GM19468 (cell line): ENCODE measurements around the gene SKAP1.

Source experiments
- ATAC-seq: cut with Tn5 transposase; IDR thresholded peaks from one replicate; pipeline ENCODE4 v1.9.1; 2021; ENCODE audit warnings: mild to moderate bottlenecking, moderate library complexity, moderate number of reproducible peaks; ENCODE audit not compliant: unreplicated experiment; ENCODE audit errors: extremely low read depth

The SKAP1 gene

DNA sequence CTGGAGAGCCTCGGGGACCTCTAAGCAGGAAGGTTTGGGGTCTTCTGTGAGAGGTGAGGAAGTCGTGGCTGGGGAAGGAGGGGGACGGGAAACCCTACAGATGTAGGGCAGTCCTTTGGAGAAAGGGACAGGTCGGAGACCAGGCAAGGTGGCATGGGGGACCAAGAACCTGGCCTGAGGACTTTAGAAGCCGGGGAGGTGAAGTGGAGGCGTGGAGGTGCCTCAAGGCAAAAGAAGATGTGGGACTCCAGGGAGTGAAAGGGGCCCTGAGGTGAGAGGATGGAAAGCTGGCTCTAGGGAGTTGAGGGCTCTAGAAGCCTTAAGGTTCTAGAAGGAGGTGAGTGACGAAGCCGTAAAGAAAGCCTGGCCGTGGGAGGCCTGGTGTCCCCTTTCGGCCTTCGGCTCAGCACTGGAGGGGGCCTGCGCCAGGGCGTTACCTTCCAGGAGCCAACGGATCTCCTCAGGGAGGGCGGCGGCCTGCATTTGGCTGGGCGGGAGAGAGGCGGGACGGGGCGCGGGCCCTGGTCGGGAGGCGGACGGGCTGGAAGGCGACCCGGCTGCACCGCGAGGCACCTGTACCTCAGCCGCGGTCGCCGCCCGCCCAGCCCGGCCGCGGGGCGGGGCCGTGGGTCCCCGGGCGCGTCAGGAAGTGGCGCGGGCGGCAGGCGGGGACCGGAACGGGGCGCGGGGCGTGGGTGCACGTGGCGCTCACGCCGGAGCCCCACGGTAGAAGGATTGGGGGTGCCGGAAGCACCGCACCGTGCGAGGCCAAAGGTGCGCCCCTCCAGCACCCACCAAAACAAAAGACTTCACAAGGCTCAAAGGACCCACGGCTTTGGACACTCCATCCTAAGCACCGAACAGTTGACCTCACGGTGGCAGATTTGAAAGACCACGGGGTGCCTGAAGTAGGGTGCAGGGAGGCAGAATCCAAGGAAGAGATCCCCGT, at the start of gene SKAP1:
SKAP1 (minus strand) TSS at position 577 of the 949 bp plus-strand sequence.
- no peak for ATAC-seq

DNA sequence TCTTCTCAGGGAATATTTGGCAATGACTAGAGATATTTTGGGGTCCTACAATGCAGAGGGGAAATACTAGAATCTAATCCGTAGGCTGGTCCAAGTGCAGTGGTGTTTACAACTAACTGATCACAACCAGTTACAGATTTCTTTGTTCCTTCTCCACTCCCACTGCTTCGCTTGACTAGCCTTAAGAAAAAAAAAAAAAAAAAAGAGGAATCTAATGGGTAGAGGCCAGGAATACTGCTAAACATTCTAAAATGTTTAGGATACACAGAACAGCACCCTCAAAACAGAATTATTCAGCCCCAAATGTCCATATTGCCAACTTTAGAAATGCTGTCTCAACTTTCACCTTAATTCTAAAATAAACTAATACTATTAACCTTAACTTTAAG, 49.0 kb upstream of the SKAP1 start:
- no peak for ATAC-seq

DNA sequence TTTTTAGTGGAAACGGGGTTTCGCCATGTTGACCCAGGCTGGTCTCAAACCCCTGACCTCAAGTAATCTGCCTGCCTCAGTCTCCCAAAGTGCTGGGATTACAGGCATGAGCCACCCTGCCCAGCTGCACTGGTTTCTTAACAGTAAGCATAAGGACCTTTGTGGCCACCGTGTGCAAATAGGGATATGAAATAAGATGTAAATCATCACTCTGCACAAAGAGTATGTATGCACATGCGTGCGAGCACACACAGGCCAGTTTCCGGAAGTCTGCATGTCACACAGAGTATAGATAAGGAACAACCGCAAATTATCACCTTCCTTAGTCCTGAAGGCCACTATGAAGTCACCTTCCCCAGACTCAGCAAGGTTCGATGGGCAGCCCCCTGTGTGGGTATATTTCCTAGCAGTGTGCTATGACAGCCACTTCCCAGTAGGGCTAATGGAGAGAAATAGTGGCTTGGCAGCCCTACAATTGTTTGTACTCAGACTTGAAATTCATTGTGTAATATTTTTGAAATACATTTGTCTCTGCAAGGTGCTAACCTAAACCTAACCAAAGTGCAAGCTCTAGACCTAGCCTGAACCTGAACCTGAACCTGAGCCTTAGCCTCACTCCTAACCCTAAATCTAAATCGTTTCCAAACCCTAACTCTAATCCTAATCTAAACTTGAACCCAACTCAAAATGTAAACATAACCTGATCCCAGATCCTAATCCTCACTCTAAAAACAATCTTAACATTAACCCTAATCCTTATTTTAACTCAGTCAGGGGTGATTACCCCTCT, 48.4 kb upstream of the SKAP1 start:
- ATAC-seq = peak; percentile 74

DNA sequence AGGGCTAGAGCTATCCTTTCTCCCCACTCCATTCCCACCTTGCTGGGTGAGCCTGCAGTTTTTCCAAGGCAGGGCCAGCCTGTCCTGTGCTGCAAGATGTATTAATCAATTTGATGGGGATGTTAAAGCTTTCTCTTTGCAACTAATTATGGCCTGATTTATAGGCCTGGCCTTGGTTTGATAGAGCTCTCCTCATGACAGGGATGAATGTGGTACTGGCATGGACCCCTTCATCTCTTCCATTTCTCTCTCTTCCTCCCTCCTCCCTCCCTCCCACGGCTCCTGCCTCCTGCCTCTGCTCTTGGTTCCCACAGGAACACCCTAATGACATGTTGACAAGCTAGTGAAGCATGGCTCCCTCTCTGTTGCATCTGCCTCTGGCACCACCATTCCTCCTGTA, 47.2 kb upstream of the SKAP1 start:
- no peak for ATAC-seq

DNA sequence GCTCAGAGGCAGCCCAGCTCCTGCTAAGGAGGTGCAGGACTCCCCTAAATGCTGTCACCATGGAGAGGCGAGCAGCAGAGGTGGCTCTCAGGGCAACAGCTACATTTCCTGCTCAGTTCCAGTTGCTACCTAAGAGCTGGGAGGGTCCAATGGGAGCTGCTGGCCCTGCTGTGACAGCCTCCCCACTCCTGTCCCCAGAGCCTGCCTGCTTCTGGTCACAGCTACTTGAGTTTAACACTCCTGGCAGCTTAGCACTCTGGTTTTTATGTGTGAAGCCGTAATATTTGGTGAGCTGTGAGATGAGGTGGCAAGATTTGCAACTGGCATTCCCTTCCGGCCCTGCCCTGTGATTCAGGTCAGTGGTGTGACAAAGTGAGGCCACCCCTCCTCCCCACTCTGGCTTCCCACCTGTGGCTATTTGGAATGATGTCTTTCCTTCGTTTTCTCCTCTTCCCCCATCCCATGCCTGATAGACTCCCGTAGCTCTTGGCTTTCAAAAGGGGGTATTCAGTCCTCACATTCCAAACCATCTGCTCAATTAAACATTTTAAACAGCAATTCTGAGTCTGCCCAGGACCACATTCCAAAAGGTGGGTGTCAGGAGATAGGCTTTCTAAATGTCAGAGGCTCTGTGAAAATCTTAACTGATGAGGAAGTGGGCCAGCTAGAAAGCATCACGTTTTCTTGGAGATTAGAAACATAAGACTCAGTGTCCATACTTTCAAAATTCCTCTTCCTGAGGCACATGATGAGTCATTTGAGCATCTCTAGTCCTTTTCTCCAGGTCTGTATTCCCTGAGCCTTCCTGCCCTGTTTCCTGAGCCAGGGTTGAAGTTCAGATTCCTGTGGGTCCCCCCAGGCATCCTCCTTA, 42.6 kb upstream of the SKAP1 start:
- ATAC-seq = no peak

DNA sequence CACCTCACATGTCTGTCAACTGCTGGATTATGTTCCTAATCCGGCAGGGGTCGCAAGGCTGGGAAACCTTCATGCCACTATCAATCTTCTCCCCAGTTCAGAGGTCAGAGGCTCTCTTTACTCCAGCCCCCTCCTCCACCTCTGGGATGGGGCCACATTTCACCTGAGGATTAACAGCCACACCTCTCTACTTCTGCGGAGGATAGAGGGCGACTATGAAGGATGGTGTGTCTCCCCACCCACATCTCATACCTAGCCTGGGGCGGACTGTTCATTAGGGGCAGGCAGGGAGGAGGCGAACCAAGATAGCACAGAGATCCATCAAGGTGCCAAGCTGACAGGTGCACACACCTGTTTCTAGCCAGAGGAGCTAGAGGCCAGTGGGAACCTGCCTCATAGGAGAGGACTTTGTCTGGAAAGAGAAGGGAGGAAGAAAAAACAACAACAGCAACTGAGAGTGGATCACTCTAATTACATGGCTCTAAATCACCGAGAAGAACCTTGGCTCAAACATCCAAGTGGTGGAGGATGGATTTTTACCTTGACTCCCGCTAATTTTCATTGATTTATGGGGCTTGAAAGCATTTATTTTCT, 41.9 kb upstream of the SKAP1 start:
- ATAC-seq = no peak

DNA sequence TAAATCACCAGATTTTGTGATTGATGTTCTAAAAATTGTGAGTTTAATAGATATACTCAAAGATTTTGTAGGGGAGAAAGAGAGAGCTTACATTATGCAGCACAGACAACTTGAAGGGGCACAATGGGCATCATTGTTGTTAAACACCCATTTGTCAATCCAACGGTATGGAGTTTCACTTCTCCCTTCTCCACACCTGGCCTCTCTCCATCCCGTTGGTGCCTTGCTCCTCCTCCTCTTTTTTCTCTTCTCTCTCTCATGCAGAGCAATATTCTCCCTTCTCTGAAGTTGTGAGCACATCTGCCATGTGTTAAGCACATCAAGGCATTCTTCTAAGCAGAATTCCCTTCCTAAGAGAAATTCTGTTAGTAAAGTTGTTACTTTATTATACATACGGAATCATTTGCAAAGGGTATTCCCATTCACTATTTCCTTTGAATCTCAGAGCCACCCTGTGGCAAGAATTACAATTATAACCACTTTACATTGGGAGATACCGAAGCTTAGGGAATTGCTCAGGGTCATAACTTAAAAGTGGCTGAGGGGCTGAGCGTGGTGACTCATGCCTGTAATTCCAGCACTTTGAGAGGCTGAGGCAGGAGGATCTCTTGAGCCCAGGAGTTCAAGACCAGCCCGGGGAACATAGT, 40.5 kb upstream of the SKAP1 start:
- ATAC-seq = no peak

DNA sequence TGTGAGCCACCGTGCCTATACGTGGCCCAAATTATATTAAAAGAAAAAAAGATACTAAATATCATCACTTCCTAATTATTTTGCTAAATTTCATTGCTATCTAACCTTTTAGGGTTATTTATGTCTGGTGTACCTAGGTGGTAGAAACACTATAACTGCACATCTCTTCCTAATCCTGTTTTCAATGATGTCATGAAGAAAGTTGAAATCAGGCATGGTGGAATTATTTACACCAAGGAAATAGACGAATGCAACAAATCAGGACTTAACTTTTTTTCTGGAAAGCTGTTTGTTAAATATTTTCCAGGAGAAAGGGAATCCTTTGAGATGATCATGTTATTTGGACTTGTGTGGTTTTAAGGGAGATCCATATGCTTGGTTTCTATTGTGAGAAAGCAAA, 39.2 kb upstream of the SKAP1 start:
- ATAC-seq = no peak

DNA sequence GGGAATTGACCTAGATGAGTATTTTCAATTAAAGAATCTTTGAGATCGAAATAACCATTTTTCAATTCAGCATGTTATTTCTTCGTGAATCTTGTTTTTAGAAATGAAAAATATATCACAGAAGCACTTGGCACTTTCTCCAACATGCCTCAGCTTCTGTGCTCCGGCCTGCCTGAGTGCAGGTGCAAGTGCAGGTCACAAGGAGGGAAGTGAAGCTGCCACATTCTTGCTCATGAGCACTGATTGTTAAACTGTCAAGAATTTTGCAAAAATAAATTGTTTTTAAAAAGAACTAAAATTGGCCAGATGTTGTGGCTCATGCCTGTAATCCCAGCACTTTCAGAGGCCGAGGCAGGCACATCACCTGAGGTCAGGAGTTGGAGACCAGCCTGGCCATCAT, 38.3 kb upstream of the SKAP1 start:
- ATAC-seq = no peak

DNA sequence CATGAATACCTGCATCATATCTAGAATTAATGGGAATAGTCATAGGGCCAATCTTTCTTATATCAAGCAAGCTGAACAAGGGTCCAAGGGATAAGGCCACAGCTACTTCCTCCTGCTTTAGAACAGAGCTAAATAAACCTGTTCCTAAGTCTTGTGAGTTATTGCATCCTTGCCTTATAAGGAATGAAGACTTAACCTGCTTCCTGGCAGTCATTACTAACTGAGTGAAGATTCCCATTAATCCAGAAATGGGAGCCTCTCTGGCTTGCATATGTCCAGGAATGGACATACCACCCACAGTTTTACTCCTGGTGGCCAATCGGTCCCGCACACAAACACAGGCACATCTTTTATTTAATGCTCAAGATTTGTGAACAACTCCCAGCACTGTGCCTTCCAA, 35.9 kb upstream of the SKAP1 start:
- ATAC-seq = no peak

DNA sequence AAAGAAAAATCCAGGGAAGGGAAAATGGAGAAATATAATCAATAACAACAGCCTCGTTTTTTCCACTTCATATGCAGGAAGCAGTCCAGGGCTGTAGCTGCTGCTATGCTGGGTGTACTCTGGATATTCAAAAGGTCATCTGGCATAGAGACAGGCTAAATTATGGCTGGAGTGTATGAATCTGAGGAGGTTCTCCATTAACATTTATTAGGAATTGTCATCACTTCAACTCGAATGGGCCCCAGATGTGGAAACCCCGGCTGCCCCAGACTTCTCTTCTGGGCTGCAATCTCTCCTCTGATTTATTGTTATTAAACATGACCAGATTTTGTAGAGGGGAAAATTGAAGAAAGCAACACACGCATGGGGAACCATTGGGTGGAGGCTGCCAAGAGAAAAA, 33.5 kb upstream of the SKAP1 start:
- ATAC-seq = no peak

DNA sequence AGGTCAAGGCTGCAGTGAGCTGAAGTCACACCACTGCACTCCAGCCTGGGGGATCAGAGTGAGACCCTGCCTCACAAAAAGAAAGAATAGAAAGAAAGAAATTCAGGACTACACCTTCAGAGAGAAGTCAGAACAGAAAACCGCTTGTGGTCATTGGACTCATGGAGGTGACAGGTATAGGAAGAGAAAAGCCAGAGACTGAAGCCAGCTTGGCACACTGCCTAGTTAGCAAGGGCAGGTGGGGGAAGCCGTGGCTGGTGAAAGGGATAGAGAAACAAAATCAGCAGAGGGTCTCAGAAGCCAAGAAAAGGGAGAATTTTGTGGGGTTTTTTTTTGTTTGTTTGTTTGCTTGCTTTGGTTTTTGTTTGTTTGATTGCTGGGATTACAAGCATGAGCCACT, 32.9 kb upstream of the SKAP1 start:
- ATAC-seq = no peak

DNA sequence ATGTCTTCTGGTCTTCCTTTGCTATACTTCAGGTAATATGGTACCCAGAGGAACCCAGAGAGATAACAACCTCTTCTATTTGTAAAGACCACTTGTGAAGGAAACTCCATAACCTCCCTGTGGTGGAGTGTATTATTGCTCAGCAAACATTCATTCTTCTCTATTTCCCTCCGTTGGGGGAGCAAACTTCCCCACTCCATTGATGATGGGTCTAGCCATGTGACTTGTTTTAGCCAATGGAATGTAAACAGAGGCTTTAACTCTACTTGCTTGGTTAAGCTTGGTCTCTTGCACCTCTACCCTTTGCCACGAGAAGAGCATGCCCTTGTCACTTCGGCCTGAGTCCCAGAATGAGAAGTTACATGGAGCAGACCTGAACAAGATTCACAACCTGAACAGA, 30.0 kb upstream of the SKAP1 start:
- no peak for ATAC-seq

DNA sequence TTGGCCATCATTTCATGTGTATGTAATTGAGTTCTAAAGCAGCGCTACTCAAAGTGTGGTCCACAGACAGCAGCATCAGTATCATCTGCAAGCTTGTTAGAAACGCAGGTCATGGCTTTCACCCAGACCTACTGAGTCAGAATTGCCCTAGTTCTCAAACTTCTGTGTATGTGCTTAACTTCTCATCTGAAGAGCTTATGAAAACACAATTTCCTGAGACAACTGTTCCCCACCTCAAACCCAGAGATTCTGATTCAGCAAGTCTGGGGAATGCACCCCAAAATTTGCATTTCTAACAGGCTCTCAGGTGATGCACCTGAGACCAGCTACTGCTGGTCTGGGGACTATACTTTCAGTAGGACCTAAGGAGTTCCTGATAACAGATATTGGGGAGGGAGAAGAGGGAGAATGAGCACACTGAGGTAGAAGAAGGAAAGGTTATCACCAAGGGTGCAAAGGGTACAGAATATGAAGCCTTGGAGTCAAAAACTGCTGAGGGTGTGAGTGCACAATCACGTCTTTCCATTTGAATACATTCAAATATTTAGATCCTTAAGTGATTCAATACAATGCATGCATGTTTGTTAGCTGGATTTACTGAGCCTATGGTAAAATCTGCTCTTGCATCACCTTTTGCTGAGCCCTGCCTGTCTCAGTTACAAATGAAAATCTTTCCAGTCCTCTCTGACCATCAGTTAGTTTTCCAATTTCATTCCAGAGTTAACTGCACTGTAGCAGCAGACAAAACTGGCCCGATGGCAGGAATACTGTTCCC, 29.2 kb upstream of the SKAP1 start:
- ATAC-seq = no peak

DNA sequence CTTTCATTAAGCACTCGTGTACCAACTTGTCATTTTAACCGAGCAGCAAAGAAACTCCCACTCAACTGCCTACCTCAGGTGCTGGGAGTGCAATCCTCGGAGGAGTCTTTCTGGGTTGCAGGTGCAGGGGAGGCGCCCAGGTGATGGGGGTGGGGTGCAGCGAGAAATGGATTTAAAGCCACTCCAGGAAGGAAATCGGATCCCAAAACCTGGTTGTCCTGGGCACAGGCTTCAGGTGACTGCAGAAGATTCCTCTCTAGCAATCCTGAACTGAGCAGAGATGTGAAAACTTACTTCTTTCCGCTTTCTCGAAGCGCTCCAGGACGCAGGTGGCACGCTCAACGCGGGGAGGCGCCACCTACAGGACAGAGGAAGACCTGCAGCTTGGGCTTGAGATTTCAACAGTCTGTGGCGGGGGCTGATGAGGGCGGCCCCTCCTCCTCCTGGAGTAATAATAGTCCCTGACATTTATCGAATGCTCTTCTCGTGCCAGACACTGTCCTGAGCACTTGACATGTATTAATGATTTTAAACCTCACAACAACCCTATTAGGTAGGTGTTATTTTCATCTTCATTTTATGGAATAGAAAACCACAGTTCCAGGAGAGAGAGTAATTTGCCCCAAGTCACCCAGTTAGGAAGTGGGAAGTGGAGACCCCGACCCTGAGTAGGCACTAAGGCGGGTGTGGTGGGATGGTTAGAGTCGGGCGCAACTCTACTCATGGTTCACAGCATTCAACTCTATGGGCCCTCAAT, 27.2 kb upstream of the SKAP1 start:
- peak; percentile 46 for ATAC-seq

DNA sequence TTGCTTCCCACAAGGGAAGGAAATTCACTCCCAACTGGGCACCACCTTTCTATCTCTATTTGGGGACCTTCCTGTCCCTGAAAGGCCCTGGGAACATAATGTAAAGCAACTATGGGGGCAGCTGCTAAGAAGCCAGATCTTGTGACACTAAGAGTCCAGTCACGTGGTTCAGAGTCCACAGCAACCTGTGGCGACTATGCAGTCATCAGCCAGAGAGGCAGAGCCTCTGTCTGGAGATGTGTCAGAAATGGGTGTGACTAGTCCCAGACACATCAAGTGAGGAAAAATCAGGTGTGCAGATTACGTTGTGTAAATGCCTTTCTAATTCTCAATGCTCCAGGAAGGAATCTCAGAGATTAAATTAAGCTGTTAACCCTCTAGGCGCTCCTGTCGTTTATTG, 26.6 kb upstream of the SKAP1 start:
- no peak for ATAC-seq

DNA sequence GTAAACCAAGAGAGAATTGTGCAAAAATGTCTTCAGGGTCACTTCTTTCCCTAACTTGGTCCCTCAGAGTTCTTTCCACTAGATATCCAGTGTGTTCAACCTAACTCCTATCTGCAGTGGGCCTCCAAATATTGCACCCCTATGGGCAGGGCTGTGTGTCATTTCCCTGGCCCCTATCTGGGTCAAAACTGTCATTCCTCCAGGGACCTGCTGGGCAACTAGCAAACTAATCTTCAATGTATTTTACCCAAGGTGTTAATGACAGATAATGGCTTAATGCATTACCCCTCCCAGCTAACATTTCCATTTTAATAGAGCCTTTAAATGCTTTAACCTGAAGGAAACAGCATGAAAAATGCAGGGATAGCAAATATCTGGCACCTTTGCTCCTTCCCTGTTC, 25.8 kb upstream of the SKAP1 start:
- no peak for ATAC-seq

DNA sequence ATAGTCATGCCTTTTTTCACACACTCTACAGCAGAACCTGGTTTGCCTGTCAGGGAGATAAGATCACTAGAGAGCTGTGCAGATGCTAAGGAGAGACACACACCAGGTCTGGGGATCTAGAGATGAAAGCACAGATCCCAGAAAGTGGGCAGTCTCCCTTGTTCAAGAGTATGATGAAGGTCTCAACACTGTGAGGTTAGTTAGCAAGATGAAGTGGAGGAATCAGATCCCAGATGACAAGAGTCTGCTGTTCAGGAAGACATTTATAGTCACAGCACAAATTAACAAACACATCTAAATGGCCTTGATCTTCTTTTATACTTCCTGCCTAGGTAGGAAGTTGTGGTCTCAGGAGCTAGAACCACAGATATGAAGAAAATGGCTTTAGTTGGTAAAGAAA, 23.4 kb upstream of the SKAP1 start:
- ATAC-seq = no peak
